ENCODE results near the gene ARHGEF16. TPM values are rescaled to one million over a fixed set of nuclear protein-coding genes. Genes with fewer than 3 reads are reported as not detected.

ARHGEF16 gene
- total and polyA plus RNA-seq, 11 donors, result 0.31 to 1.4 (median 0.51) TPM

DNA sequence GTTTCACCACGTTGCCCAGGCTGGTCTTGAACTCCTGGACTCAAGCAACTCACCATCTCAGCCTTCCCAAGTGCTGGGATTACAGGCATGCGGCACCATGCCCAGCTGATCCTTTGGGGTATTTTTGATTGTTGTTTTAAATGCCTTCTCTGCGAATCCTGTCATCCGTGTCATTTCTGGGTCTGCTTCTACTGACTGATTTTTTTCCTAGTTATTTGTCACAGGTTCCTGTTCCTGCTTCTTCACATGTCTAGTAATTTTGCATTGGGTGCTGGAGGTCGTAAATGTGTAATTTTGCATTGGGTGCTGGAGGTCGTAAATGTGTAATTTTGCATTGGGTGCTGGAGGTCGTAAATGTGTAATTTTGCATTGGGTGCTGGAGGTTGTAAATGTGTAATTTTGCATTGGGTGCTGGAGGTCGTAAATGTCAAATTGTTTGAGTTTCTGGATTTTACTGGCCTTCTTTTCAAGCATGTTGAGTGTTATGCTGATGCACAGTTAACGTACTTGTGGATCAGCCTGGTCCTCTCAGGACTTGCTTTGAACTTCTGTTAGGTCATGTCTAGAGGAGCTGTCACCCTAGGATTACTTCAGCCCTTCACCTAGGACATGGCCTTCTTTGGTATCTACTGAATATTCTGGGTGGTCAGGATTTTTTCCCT, 4.1 kb upstream of the ARHGEF16 start:
- peaks cover 0 to 25% (median 10%) of the 10 kb centered on the region in 12 donors for H3K4me1 ChIP-seq
- H3K9me3 ChIP-seq, result peaks cover 0 to 23% (median 0%) of the 10 kb centered on the region in 12 donors
- no peak overlapping the region for H3K4me3 ChIP-seq
- no peaks in the 10 kb centered on the region for H3K36me3 ChIP-seq
- TF ChIP-seq POLR2A (IDR thresholded peaks at IDR 0.05), result no peak
- TF ChIP-seq, protein P1, sequence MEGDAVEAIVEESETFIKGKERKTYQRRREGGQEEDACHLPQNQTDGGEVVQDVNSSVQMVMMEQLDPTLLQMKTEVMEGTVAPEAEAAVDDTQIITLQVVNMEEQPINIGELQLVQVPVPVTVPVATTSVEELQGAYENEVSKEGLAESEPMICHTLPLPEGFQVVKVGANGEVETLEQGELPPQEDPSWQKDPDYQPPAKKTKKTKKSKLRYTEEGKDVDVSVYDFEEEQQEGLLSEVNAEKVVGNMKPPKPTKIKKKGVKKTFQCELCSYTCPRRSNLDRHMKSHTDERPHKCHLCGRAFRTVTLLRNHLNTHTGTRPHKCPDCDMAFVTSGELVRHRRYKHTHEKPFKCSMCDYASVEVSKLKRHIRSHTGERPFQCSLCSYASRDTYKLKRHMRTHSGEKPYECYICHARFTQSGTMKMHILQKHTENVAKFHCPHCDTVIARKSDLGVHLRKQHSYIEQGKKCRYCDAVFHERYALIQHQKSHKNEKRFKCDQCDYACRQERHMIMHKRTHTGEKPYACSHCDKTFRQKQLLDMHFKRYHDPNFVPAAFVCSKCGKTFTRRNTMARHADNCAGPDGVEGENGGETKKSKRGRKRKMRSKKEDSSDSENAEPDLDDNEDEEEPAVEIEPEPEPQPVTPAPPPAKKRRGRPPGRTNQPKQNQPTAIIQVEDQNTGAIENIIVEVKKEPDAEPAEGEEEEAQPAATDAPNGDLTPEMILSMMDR (IDR thresholded peaks at IDR 0.05), result no peak
- 85% methylated on average over 9 of the region's 9 CpGs for WGBS, 4 donors
- no peak overlapping the region for H3K27ac ChIP-seq
- no peak for DNase-seq
- intact Hi-C loops (cut with DNase I), result loop anchor here in 6 of 10 donors (5.0 kb wide), 3 partner anchors 37 to 172 kb away; no protein-coding TSS in a partner anchor
- peaks cover 0 to 25% (median 4%) of the 10 kb centered on the region in 9 donors for H3K27me3 ChIP-seq
- no peak for ATAC-seq

DNA sequence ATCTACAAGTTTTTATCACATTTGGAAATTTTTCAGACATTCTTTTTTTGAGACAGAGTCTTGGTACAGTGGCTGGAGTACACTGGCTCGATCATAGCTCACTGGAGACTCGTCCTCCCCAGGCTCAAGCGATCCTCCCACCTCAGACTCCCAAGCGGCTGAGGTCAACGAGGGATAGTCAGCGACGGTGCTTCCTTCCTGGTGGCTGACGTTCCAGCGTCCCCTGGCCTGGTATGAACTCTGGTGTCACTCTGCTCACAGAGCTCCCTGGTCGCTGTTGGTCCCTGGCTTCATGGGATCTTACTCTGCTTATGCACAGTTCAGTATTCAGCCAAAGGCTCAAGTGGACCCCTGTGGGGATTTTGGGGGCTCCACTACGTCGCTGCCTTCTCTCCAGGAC, 3.5 kb upstream of the ARHGEF16 start:
- 61 to 81% (median 68%) methylated on average over 12 of the region's 12 CpGs for WGBS, 4 donors
- peaks cover 0 to 27% (median 10%) of the 10 kb centered on the region in 12 donors for H3K4me1 ChIP-seq
- ATAC-seq, result no peak
- H3K27ac ChIP-seq, result no peak overlapping the region
- TF ChIP-seq, protein P1 (IDR thresholded peaks at IDR 0.05), result no peak
- no peak for TF ChIP-seq POLR2A (IDR thresholded peaks at IDR 0.05)
- no peak overlapping the region for H3K4me3 ChIP-seq
- H3K9me3 ChIP-seq, result peaks cover 0 to 17% (median 0%) of the 10 kb centered on the region in 12 donors
- peaks cover 0 to 25% (median 4%) of the 10 kb centered on the region in 9 donors for H3K27me3 ChIP-seq
- DNase-seq, result no peak
- intact Hi-C loops (cut with DNase I), result loop anchor here in 6 of 10 donors (5.0 kb wide), 3 partner anchors 36 to 171 kb away; no protein-coding TSS in a partner anchor
- no peaks in the 10 kb centered on the region for H3K36me3 ChIP-seq

DNA sequence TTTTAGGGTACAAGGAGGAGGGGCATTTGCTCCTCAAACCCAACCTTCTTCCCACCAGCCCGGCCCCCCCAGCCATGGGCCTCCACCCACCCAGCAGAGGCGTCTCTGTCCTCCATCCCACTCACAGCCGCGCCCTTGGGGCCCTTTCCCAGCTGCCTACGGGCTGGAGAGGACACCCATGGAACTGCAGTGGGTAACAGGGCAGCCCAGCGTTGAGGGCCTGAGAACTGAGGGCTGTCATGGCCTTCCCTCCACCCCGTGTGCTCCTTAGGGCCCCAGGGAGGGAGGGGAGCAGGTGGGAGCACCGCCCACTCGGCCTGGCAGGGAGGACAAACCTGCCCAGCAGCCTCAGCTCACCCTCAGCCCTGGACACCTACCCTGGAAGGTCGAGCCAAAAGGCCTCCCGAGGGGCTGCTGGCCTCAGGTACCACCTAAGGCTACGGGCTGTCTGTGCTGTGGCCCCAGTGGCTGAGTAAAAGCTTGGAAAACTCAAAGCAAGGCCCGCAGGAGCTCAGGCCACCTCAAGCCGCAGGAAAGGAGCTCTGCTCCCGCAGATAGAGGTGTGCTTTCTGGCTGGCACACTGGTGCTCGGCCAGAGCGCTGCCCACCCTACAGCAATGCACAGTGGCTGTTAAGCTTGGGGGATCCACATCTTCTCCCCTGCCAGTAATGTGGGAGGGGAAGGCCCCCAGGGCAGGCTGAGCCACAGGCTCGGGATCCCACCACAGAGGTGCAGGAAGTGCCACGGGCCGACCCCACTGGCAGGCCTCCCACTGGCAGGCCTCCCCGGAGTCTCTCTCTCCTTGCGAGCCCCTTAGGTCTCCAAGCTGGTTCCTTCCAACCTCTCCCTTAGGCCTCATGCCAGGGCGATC, 2.2 kb upstream of the ARHGEF16 start:
- intact Hi-C loops (cut with DNase I), result loop anchor here in 8 of 10 donors (2.0 to 5.0 kb wide), 6 partner anchors 29 to 170 kb away; no protein-coding TSS in a partner anchor
- DNase-seq (peak in 2 of 5 donors; percentile 23 to 42), ATAC-seq (no peak)
- H3K27me3 ChIP-seq, result peaks cover 0 to 25% (median 4%) of the 10 kb centered on the region in 9 donors
- 71 to 79% (median 74%) methylated on average over 17 to 23 of the region's 23 CpGs for WGBS, 4 donors
- peaks cover 0 to 10% (median 0%) of the 10 kb centered on the region in 12 donors for H3K9me3 ChIP-seq
- peaks cover 0 to 27% (median 10%) of the 10 kb centered on the region in 12 donors for H3K4me1 ChIP-seq
- no peak overlapping the region for H3K27ac ChIP-seq
- H3K36me3 ChIP-seq, result no peaks in the 10 kb centered on the region
- H3K4me3 ChIP-seq, result no peak overlapping the region
- TF ChIP-seq, protein P1 (IDR thresholded peaks at IDR 0.05), result no peak
- no peak for TF ChIP-seq POLR2A (IDR thresholded peaks at IDR 0.05)

DNA sequence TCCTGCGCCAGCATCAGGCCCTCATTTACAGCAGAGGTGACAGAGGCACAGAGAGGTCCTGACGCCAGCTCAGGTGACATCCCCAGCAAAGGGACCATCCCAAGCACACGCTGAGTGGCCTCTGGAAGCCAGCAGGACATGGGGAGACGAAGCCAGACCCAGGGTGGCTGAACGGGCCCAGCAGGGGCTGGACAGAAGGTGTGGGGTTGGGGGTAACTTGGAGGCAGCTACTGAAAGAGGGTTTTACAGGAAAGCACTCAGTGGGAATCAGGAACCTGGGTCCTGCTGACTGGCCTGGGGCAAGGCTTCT, 1.6 kb upstream of the ARHGEF16 start:
- Histone ChIP-seq H3K4me3 (no peak overlapping the region), H3K36me3 (no peaks in the 10 kb centered on the region), H3K27me3 (peaks cover 0 to 25% (median 4%) of the 10 kb centered on the region in 9 donors), H3K4me1 (peaks cover 0 to 31% (median 10%) of the 10 kb centered on the region in 12 donors), H3K9me3 (peaks cover 0 to 4% (median 0%) of the 10 kb centered on the region in 12 donors), H3K27ac (no peak overlapping the region)
- ATAC-seq, result no peak
- intact Hi-C loops (cut with DNase I), result loop anchor here (1.0 to 5.0 kb wide), 9 partner anchors 18 to 169 kb away; no protein-coding TSS in a partner anchor
- WGBS, 4 donors, result 47 to 52% (median 49%) methylated on average over 5 of the region's 5 CpGs
- TF ChIP-seq, protein P1 (IDR thresholded peaks at IDR 0.05), result no peak
- no peak for TF ChIP-seq POLR2A (IDR thresholded peaks at IDR 0.05)
- no peak for DNase-seq

Data from heart left ventricle (tissue), 16 donors.